Fibroblast of mammary gland (primary cell): ENCODE results near the gene ZSCAN5A.
A peak's percentile ranks its signal among the peaks of the same experiment; 100 is the strongest.
"Not testable (repeated sequence)": the region's sequence is repeated elsewhere in the genome, so short reads cannot be mapped to it uniquely, and the experiment has no call there.

Source experiments
- DNase-seq: peaks from one replicate; pipeline ENCODE4 v3.0.0-alpha.2; 2010; ENCODE audit warnings: low read depth
- H3K4me3 ChIP-seq: 2 replicates; pipeline ENCODE4 v1.5.1; 2011; ENCODE audit warnings: low read depth, mild to moderate bottlenecking, low read length, moderate library complexity; ENCODE audit not compliant: control insufficient read depth
- TF ChIP-seq, protein P1 (sequence below): conservative IDR thresholded peaks from 2 replicates; pipeline ENCODE4 v1.5.1; 2011; ENCODE audit warnings: low read depth, low read length, inconsistent platforms; ENCODE audit not compliant: control insufficient read depth, insufficient read depth

Gene ZSCAN5A

GRCh38 chr19:56217039-56217949, 97.3 kb downstream of the ZSCAN5A start:
- H3K4me3 ChIP-seq: peak overlapping the region; percentile 6
- DNase-seq: peak; percentile 12
- TF ChIP-seq, protein P1, sequence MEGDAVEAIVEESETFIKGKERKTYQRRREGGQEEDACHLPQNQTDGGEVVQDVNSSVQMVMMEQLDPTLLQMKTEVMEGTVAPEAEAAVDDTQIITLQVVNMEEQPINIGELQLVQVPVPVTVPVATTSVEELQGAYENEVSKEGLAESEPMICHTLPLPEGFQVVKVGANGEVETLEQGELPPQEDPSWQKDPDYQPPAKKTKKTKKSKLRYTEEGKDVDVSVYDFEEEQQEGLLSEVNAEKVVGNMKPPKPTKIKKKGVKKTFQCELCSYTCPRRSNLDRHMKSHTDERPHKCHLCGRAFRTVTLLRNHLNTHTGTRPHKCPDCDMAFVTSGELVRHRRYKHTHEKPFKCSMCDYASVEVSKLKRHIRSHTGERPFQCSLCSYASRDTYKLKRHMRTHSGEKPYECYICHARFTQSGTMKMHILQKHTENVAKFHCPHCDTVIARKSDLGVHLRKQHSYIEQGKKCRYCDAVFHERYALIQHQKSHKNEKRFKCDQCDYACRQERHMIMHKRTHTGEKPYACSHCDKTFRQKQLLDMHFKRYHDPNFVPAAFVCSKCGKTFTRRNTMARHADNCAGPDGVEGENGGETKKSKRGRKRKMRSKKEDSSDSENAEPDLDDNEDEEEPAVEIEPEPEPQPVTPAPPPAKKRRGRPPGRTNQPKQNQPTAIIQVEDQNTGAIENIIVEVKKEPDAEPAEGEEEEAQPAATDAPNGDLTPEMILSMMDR: no peak

- no peak overlapping the region for H3K4me3 ChIP-seq
- TF ChIP-seq, protein P1: no peak
- DNase-seq: no peak
Measured at GRCh38 chr19:56211718-56212117, 102.9 kb downstream of the ZSCAN5A start.

DNA sequence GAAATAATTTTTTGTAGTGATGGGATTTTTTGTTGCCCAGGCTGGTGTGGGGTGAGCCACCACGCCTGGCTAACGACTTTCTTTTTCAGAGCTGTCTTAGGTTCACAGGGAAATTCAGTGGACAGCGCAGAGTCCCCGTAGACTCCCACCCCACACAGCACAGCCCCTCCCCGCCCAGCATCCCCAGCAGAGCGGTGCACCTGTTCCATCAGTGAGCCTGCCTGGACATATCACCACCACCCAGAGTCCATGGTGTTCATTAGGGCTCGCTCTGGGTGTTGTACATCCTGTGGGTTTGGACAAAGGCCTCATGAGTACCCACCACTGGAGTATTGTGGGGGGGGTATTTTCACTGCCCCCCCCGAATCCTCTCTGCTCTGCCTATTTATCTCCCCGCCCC, 104.6 kb downstream of the ZSCAN5A start:
- not testable (repeated sequence) for DNase-seq, H3K4me3 ChIP-seq

GRCh38 chr19:56209091-56209490, 105.5 kb downstream of the ZSCAN5A start:
- H3K4me3 ChIP-seq: no peak overlapping the region
- TF ChIP-seq, protein P1: no peak
- no peak for DNase-seq

DNA sequence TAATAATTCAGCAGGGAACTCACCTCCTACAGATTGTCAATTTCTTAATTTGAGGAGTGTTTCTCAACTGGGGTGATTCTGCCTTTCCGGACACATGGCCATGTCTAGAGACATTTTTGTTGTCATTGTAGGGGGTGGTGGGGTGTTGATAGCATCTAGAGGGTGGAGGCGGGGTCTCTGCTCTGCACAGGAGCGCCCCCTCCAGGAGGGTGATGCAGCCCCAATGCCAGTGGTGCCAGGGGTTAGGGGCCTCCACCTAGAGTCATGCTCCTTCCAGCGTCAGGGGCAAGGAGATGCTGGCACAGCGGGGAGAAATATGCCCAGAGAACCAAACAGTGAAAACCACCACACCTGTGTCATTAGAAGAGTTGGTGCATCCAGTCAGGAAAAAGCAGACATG, 107.1 kb downstream of the ZSCAN5A start:
- not testable (repeated sequence) for H3K4me3 ChIP-seq, DNase-seq

DNA sequence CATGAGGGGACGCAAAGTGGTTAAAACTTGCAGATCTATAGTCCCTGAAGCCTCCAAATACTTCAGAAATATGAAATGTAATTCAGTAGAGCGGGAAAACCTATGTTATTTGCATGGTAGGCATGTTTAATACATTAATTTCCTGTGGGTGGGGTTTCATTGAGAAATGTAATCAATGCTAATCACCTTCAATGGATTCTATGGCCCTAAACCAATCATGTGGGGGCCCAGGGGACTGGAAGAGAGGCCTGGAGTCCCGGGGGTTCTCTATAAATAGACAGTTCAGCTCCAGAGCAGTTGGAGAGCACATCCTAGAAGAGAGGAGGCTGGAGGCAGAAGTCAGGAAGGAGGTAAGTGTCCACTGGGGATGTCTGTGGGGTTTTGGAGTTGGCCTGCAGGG, 112.7 kb downstream of the ZSCAN5A start, which contains the start of gene ZSCAN5C:
Gene ZSCAN5C, plus strand, starts transcription at position 301 of the 400 bp plus-strand sequence. CDS start 3,641 bp downstream, outside the sequence.
- DNase-seq: no peak
- no peak within 1 kb of the TSS for H3K4me3 ChIP-seq
- TF ChIP-seq, protein P1: no peak

GRCh38 chr19:56199687-56200086, 115.0 kb downstream of the ZSCAN5A start:
- no peak for DNase-seq
- TF ChIP-seq, protein P1: no peak

GRCh38 chr19:56197646-56198045, 117.0 kb downstream of the ZSCAN5A start, which contains the start of gene ZSCAN5B:
ZSCAN5B (minus strand) TSS chr19:56197783; CDS start chr19:56193052, 4,731 bp downstream.
- not testable (repeated sequence) for H3K4me3 ChIP-seq, DNase-seq

More at GRCh38 chr19:56199687-56200086, 115.0 kb downstream of the ZSCAN5A start:
- H3K4me3 ChIP-seq: no peak overlapping the region
